HCT116 (cell line): Measurements from ENCODE around the gene SGSM2. TPM values are rescaled to one million over a fixed set of nuclear protein-coding genes. Genes with fewer than 3 reads are reported as not detected.

Experiments
- total RNA-seq: library from RNA; stranded (reverse); gene quantifications from one replicate; pipeline ENCODE4 v1.2.1, GENCODE V29; 2021; ENCODE audit not compliant: unreplicated experiment

SGSM2 gene
- total RNA-seq, 1 experiment from 2014 or later, result 68.1 TPM

Other genes with a start within 250 kb of the SGSM2 start
- 23.1 TPM for gene SMG6, start 33.7 kb upstream of the SGSM2 start, total RNA-seq
- gene SRR, start 33.6 kb upstream of the SGSM2 start, total RNA-seq, result 15.1 TPM
- gene TSR1, start 1.0 kb upstream of the SGSM2 start, total RNA-seq, result 77.2 TPM
- gene MNT, start 63.6 kb downstream of the SGSM2 start, total RNA-seq, result 37.0 TPM
- gene METTL16, start 174.4 kb downstream of the SGSM2 start, total RNA-seq, result 37.6 TPM